ENCODE data around the gene TRPM4. TPM values are rescaled to one million over a fixed set of nuclear protein-coding genes. Genes with fewer than 3 reads are reported as not detected.

The TRPM4 gene
- total and polyA plus RNA-seq, 2 experiments from 2014 or later, result 7.0 to 20.5 TPM

- DNase-seq (ENCODE audit: low spot score), result no peak
- Histone ChIP-seq H3K9me3 (ENCODE audit: low read depth) (no peaks in the 10 kb centered on the region), H3K4me2 (peak overlapping the region; percentile 41), H3K27me3 (no peaks in the 10 kb centered on the region), H3K4me1 (ENCODE audit: insufficient read depth) (no peaks in the 10 kb centered on the region), H3K4me3 (no peak overlapping the region), H3K79me2 (no peaks in the 10 kb centered on the region), H3K36me3 (replicated peaks; ENCODE audit: insufficient read depth, low read depth) (no peaks in the 10 kb centered on the region), H3K9me2 (replicated peaks; ENCODE audit: insufficient read depth) (no peaks in the 10 kb centered on the region), H4K20me1 (ENCODE audit: insufficient read depth, poor library complexity, severe bottlenecking) (no peaks in the 10 kb centered on the region), H2AFZ (no peak overlapping the region), H3K27ac (no peak overlapping the region)
- no peak for TF ChIP-seq CTCF (IDR thresholded peaks at IDR 0.05; ENCODE audit: poor library complexity)
- WGBS (ENCODE audit: low lambda C conversion rate, missing lambda C conversion rate), result 57% methylated on average over 17 of the region's 19 CpGs
Observed at GRCh38 chr19:49210901-49211451, 53.4 kb downstream of the TRPM4 start.

GRCh38 chr19:49212016-49212701 is 54.6 kb downstream of the TRPM4 start:
- no peaks in the 10 kb centered on the region for H4K20me1 ChIP-seq (ENCODE audit: insufficient read depth, poor library complexity, severe bottlenecking)
- H3K4me3 ChIP-seq, result no peak overlapping the region
- no peaks in the 10 kb centered on the region for H3K79me2 ChIP-seq
- TF ChIP-seq EZH2phosphoT487 (IDR thresholded peaks at IDR 0.05; ENCODE audit: low read depth, severe bottlenecking, unreplicated experiment) (no peak), EZH2 (IDR thresholded peaks at IDR 0.05; ENCODE audit: borderline replicate concordance) (no peak), CTCF (IDR thresholded peaks at IDR 0.05; ENCODE audit: poor library complexity) (no peak)
- no peak overlapping the region for H3K27ac ChIP-seq
- H3K9me2 ChIP-seq (replicated peaks; ENCODE audit: insufficient read depth), result no peaks in the 10 kb centered on the region
- H3K9me3 ChIP-seq (ENCODE audit: low read depth), result no peaks in the 10 kb centered on the region
- H3K4me2 ChIP-seq, result no peak overlapping the region
- no peaks in the 10 kb centered on the region for H3K27me3 ChIP-seq
- no peaks in the 10 kb centered on the region for H3K36me3 ChIP-seq (replicated peaks; ENCODE audit: insufficient read depth, low read depth)
- DNase-seq (ENCODE audit: low spot score), result no peak
- no peaks in the 10 kb centered on the region for H3K4me1 ChIP-seq (ENCODE audit: insufficient read depth)
- WGBS (ENCODE audit: low lambda C conversion rate, missing lambda C conversion rate), result 76% methylated on average over 7 of the region's 7 CpGs
- H2AFZ ChIP-seq, result no peak overlapping the region

GRCh38 chr19:49213791-49214190 is 56.2 kb downstream of the TRPM4 start:
- no peak for TF ChIP-seq CTCF (IDR thresholded peaks at IDR 0.05; ENCODE audit: poor library complexity)
- Histone ChIP-seq H3K9me2 (replicated peaks; ENCODE audit: insufficient read depth) (no peaks in the 10 kb centered on the region), H3K27me3 (no peaks in the 10 kb centered on the region), H3K9me3 (ENCODE audit: low read depth) (no peaks in the 10 kb centered on the region), H3K79me2 (no peaks in the 10 kb centered on the region), H4K20me1 (ENCODE audit: insufficient read depth, poor library complexity, severe bottlenecking) (no peaks in the 10 kb centered on the region), H2AFZ (no peak overlapping the region), H3K4me3 (no peak overlapping the region), H3K36me3 (replicated peaks; ENCODE audit: insufficient read depth, low read depth) (no peaks in the 10 kb centered on the region), H3K4me1 (ENCODE audit: insufficient read depth) (no peaks in the 10 kb centered on the region), H3K4me2 (no peak overlapping the region), H3K27ac (no peak overlapping the region)
- no peak for DNase-seq (ENCODE audit: low spot score)
- WGBS (ENCODE audit: low lambda C conversion rate, missing lambda C conversion rate), result 92% methylated on average over 13 of the region's 13 CpGs

All from hepatocyte (in vitro differentiated cells).